ENCODE data around the gene MX1. TPM values are rescaled to one million over a fixed set of nuclear protein-coding genes. Genes with fewer than 3 reads are reported as not detected.

Gene MX1
- total and polyA plus RNA-seq, 2 experiments from 2014 or later: not detected

GRCh38 chr21:41402231-41402630, 23.8 kb upstream of the MX1 start:
- Histone ChIP-seq H3K4me1 (ENCODE audit: low read depth) (no peaks in the 10 kb centered on the region), H3K4me3 (no peak overlapping the region), H3K27ac (no peak overlapping the region), H3K36me3 (no peaks in the 10 kb centered on the region), H3K9me3 (ENCODE audit: low read depth) (no peaks in the 10 kb centered on the region), H3K27me3 (no peaks in the 10 kb centered on the region)
- no peak for TF ChIP-seq CTCF (IDR thresholded peaks at IDR 0.05; ENCODE audit: low read depth, low read length)
- DNase-seq (ENCODE audit: low read depth in 1 of 2, low spot score in 1 of 2): no peak

- no peak for DNase-seq (ENCODE audit: low read depth in 1 of 2, low spot score in 1 of 2)
- H3K9me3 ChIP-seq (ENCODE audit: low read depth): no peaks in the 10 kb centered on the region
- no peak overlapping the region for H3K27ac ChIP-seq
- H3K4me3 ChIP-seq: no peak overlapping the region
- no peak for TF ChIP-seq CTCF (IDR thresholded peaks at IDR 0.05; ENCODE audit: low read depth, low read length)
- H3K36me3 ChIP-seq: no peaks in the 10 kb centered on the region
- no peaks in the 10 kb centered on the region for H3K4me1 ChIP-seq (ENCODE audit: low read depth)
- no peaks in the 10 kb centered on the region for H3K27me3 ChIP-seq
These were observed 23.2 kb upstream of the MX1 start for GRCh38 chr21:41402796-41403195.

GRCh38 chr21:41403331-41403730, 22.7 kb upstream of the MX1 start:
- Histone ChIP-seq H3K4me1 (ENCODE audit: low read depth) (no peaks in the 10 kb centered on the region), H3K27me3 (no peaks in the 10 kb centered on the region), H3K4me3 (no peak overlapping the region), H3K36me3 (no peaks in the 10 kb centered on the region), H3K27ac (no peak overlapping the region), H3K9me3 (ENCODE audit: low read depth) (no peaks in the 10 kb centered on the region)
- DNase-seq (ENCODE audit: low read depth in 1 of 2, low spot score in 1 of 2): no peak
- TF ChIP-seq CTCF (IDR thresholded peaks at IDR 0.05; ENCODE audit: low read depth, low read length): no peak

- no peak for TF ChIP-seq CTCF (IDR thresholded peaks at IDR 0.05; ENCODE audit: low read depth, low read length)
- Histone ChIP-seq H3K4me3 (no peak overlapping the region), H3K27ac (no peak overlapping the region), H3K9me3 (ENCODE audit: low read depth) (no peaks in the 10 kb centered on the region), H3K4me1 (ENCODE audit: low read depth) (no peaks in the 10 kb centered on the region), H3K27me3 (no peaks in the 10 kb centered on the region), H3K36me3 (no peaks in the 10 kb centered on the region)
- DNase-seq (ENCODE audit: low read depth in 1 of 2, low spot score in 1 of 2): no peak
These were observed 22.1 kb upstream of the MX1 start for GRCh38 chr21:41403966-41404365.

GRCh38 chr21:41405321-41405720, 20.7 kb upstream of the MX1 start:
- no peaks in the 10 kb centered on the region for H3K27me3 ChIP-seq
- H3K9me3 ChIP-seq (ENCODE audit: low read depth): no peaks in the 10 kb centered on the region
- no peaks in the 10 kb centered on the region for H3K36me3 ChIP-seq
- no peak overlapping the region for H3K27ac ChIP-seq
- H3K4me1 ChIP-seq (ENCODE audit: low read depth): no peaks in the 10 kb centered on the region
- DNase-seq (ENCODE audit: low read depth in 1 of 2, low spot score in 1 of 2): no peak
- no peak overlapping the region for H3K4me3 ChIP-seq
- TF ChIP-seq CTCF (IDR thresholded peaks at IDR 0.05; ENCODE audit: low read depth, low read length): no peak

GRCh38 chr21:41406340-41406739, 19.7 kb upstream of the MX1 start:
- Histone ChIP-seq H3K4me3 (no peak overlapping the region), H3K9me3 (ENCODE audit: low read depth) (no peaks in the 10 kb centered on the region)

More at GRCh38 chr21:41406340-41406739, 19.7 kb upstream of the MX1 start:
- Histone ChIP-seq H3K4me1 (ENCODE audit: low read depth) (no peaks in the 10 kb centered on the region), H3K27me3 (no peaks in the 10 kb centered on the region), H3K27ac (no peak overlapping the region), H3K36me3 (no peaks in the 10 kb centered on the region)
- DNase-seq (ENCODE audit: low read depth in 1 of 2, low spot score in 1 of 2): peak in 1 of 2 donors; percentile 13
- TF ChIP-seq CTCF (IDR thresholded peaks at IDR 0.05; ENCODE audit: low read depth, low read length): no peak
